Breast epithelium (tissue), 3 donors: Measurements from ENCODE around the gene FAM162A.
"Not testable (repeated sequence)": the region's sequence is repeated elsewhere in the genome, so short reads cannot be mapped to it uniquely, and the experiment has no call there.

Source experiments
- POLR2A ChIP-seq: fragments of 450-650 bp; IDR thresholded peaks from one replicate; pipeline ENCODE4 v1.6.1; 2016; ENCODE audit warnings: antibody characterized with exemption, mild to moderate bottlenecking, moderate library complexity
- TF ChIP-seq, protein P1 (sequence below), 3 donors: fragments of 450-650 bp; IDR thresholded peaks; one replicate each; pipeline ENCODE4 v1.5.1; 2016 to 2017; ENCODE audit warnings: antibody characterized with exemption in 3 of 3, mild to moderate bottlenecking in 3 of 3, moderate library complexity in 3 of 3

DNA sequence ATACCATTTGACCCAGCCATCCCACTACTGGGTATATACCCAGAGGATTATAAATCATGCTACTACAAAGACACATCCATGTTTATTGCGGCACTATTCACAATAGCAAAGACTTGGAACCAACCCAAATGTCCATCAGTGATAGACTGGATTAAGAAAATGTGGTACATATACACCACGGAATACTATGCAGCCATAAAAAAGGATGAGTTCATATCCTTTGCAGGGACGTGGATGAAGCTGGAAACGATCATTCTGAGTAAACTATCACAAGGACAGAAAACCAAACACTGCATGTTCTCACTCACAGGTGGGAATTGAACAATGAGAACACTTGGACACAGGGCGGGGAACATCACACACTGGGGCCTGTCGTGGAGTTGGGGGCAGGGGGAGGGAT, 64.2 kb downstream of the FAM162A start:
- TF ChIP-seq, protein P1, sequence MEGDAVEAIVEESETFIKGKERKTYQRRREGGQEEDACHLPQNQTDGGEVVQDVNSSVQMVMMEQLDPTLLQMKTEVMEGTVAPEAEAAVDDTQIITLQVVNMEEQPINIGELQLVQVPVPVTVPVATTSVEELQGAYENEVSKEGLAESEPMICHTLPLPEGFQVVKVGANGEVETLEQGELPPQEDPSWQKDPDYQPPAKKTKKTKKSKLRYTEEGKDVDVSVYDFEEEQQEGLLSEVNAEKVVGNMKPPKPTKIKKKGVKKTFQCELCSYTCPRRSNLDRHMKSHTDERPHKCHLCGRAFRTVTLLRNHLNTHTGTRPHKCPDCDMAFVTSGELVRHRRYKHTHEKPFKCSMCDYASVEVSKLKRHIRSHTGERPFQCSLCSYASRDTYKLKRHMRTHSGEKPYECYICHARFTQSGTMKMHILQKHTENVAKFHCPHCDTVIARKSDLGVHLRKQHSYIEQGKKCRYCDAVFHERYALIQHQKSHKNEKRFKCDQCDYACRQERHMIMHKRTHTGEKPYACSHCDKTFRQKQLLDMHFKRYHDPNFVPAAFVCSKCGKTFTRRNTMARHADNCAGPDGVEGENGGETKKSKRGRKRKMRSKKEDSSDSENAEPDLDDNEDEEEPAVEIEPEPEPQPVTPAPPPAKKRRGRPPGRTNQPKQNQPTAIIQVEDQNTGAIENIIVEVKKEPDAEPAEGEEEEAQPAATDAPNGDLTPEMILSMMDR (IDR thresholded peaks at IDR 0.05), result not testable (repeated sequence)
- not testable (repeated sequence) for TF ChIP-seq POLR2A
